ENCODE data around the gene RANBP17.

Gene RANBP17

GRCh38 chr5:171308453-171309275 is 446.8 kb downstream of the RANBP17 start, which contains the start of gene TLX3:
TLX3 (plus strand) TSS chr5:171309248; CDS start chr5:171309366, 118 bp downstream.
- no peak for FAIRE-seq
- no peak for DNase-seq (ENCODE audit: insufficient read length, low spot score)
- TF ChIP-seq, protein P1, sequence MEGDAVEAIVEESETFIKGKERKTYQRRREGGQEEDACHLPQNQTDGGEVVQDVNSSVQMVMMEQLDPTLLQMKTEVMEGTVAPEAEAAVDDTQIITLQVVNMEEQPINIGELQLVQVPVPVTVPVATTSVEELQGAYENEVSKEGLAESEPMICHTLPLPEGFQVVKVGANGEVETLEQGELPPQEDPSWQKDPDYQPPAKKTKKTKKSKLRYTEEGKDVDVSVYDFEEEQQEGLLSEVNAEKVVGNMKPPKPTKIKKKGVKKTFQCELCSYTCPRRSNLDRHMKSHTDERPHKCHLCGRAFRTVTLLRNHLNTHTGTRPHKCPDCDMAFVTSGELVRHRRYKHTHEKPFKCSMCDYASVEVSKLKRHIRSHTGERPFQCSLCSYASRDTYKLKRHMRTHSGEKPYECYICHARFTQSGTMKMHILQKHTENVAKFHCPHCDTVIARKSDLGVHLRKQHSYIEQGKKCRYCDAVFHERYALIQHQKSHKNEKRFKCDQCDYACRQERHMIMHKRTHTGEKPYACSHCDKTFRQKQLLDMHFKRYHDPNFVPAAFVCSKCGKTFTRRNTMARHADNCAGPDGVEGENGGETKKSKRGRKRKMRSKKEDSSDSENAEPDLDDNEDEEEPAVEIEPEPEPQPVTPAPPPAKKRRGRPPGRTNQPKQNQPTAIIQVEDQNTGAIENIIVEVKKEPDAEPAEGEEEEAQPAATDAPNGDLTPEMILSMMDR (IDR thresholded peaks at IDR 0.05; ENCODE audit: insufficient read depth, missing control alignments): no peak

GRCh38 chr5:171309276-171310211 is 447.7 kb downstream of the RANBP17 start:
- FAIRE-seq (no peak), DNase-seq (ENCODE audit: insufficient read length, low spot score) (no peak)
- TF ChIP-seq, protein P1 (IDR thresholded peaks at IDR 0.05; ENCODE audit: insufficient read depth, missing control alignments): no peak

DNA sequence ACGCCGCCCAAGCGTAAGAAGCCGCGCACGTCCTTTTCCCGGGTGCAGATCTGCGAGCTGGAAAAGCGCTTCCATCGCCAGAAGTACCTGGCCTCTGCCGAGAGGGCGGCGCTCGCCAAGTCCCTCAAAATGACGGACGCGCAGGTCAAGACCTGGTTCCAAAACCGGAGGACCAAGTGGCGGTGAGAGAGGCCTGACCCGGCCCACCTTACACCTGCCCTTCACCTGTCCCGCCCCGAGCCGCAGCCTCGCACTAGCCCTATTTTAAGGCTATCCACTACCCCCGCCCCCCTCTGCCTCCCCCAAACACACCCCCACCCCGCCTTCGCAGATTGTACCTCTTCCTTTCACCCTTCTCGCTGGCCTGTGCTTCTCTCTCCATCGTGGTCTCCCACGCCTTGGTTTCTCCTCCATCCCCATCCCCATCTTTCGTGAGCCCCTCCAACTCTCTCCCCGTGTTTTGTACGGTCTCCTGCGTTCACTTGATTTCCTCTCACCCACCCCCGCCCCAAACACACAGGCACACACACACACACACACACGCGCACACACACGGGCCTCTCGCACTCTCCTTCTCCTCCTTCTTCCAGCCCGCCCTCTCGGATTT is 448.5 kb downstream of the RANBP17 start:
- FAIRE-seq (no peak), DNase-seq (ENCODE audit: insufficient read length, low spot score) (no peak)
- TF ChIP-seq, protein P1 (IDR thresholded peaks at IDR 0.05; ENCODE audit: insufficient read depth, missing control alignments): no peak

GRCh38 chr5:171310819-171311321 is 449.1 kb downstream of the RANBP17 start:
- FAIRE-seq (no peak), DNase-seq (ENCODE audit: insufficient read length, low spot score) (no peak)
- TF ChIP-seq, protein P1 (IDR thresholded peaks at IDR 0.05; ENCODE audit: insufficient read depth, missing control alignments): no peak

DNA sequence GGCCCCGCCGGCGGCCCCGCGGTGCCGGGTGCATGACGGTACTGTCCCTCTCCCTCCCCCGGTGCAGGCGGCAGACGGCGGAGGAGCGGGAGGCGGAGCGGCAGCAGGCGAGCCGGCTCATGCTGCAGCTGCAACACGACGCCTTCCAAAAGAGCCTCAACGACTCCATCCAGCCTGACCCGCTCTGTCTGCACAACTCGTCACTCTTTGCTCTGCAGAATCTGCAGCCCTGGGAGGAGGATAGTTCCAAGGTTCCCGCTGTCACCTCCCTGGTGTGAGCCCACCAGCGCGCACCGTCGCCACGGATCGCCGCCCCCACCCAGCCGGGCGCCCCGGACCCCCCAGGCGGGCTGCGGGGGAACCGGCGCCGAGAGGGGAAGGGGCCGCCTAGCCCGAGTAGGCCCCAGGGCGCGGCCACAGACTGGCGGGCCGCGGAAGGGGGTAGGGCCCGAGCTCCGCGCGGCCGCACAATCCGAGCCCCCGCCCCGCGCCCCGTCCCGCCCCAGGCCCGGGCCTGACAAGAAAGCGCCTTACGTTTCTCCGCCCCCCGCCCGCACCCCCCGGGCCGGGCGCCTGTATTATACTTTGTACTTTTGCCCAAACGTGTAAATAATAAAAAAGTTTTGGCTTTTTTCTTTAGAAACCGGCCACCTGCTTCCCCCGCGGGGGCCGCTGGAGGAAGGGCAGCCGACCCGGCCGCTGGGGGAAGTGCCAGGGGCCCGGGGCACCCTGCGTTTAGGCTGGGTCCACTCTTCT is 449.7 kb downstream of the RANBP17 start:
- DNase-seq (ENCODE audit: insufficient read length, low spot score) (no peak), FAIRE-seq (no peak)
- TF ChIP-seq, protein P1 (IDR thresholded peaks at IDR 0.05; ENCODE audit: insufficient read depth, missing control alignments): no peak
